Loucy (cell line): Measurements from ENCODE around the gene CHTOP.
"Not testable (repeated sequence)": the region's sequence is repeated elsewhere in the genome, so short reads cannot be mapped to it uniquely, and the experiment has no call there.

ENCODE experiments used
- H2AFZ ChIP-seq: fragments of 200-600 bp; sonication (generic); 2 replicates; pipeline ENCODE4 v1.6.0; 2016; ENCODE audit warnings: antibody characterized with exemption, mild to moderate bottlenecking, low read length, moderate library complexity
- H3F3A ChIP-seq: fragments of 200-600 bp; 2 replicates; pipeline ENCODE4 v1.6.0; 2016; ENCODE audit warnings: antibody characterized with exemption, low read depth, mild to moderate bottlenecking
- H3K27me3 ChIP-seq: fragments of 200-600 bp; sonication (generic); 2 replicates; pipeline ENCODE4 v1.6.1; 2014; ENCODE audit warnings: low read length, mild to moderate bottlenecking; ENCODE audit not compliant: insufficient read depth, poor library complexity, severe bottlenecking
- H3K36me3 ChIP-seq: fragments of 200-600 bp; sonication (generic); 2 replicates; pipeline ENCODE4 v1.6.1; 2016; ENCODE audit warnings: low read length; ENCODE audit not compliant: insufficient read depth
- H3K4me1 ChIP-seq: fragments of 200-600 bp; sonication (generic); 2 replicates; pipeline ENCODE4 v1.5.1; 2014; ENCODE audit warnings: low read length, mild to moderate bottlenecking; ENCODE audit not compliant: insufficient read depth, poor library complexity, severe bottlenecking
- H3K4me2 ChIP-seq: fragments of 200-600 bp; sonication (generic); 2 replicates; pipeline ENCODE4 v1.6.0; 2014; ENCODE audit warnings: antibody characterized with exemption, low read length, low read depth, mild to moderate bottlenecking; ENCODE audit not compliant: poor library complexity, severe bottlenecking
- H3K4me3 ChIP-seq: fragments of 200-600 bp; sonication (generic); 2 replicates; pipeline ENCODE4 v1.5.1; 2014; ENCODE audit warnings: low read length, mild to moderate bottlenecking, mixed read lengths; ENCODE audit not compliant: poor library complexity, severe bottlenecking
- H3K79me2 ChIP-seq: fragments of 200-600 bp; sonication (generic); 2 replicates; pipeline ENCODE4 v1.6.1; 2014; ENCODE audit warnings: low read length; ENCODE audit not compliant: insufficient read depth
- H3K9ac ChIP-seq: fragments of 200-600 bp; sonication (generic); 2 replicates; pipeline ENCODE4 v1.6.0; 2014; ENCODE audit warnings: mild to moderate bottlenecking, low read depth, low read length, moderate library complexity; ENCODE audit not compliant: poor library complexity, severe bottlenecking
- H3K9me2 ChIP-seq: fragments of 200-600 bp; sonication (generic); replicated peaks from 2 replicates; pipeline ENCODE4 v1.6.1; 2016; ENCODE audit warnings: low read depth, low read length, mixed read lengths
- H3K9me3 ChIP-seq: fragments of 200-600 bp; sonication (generic); 2 replicates; pipeline ENCODE4 v1.6.1; 2014; ENCODE audit warnings: mild to moderate bottlenecking, antibody characterized with exemption, low read length, low read depth; ENCODE audit not compliant: insufficient read depth
- H4K20me1 ChIP-seq: fragments of 200-600 bp; sonication (generic); 2 replicates; pipeline ENCODE4 v1.6.0; 2014; ENCODE audit warnings: antibody characterized with exemption, low read length, mild to moderate bottlenecking; ENCODE audit not compliant: insufficient read depth, poor library complexity, severe bottlenecking
- CTCF ChIP-seq: fragments of 200-600 bp; sonication (generic); conservative IDR thresholded peaks from 2 replicates; pipeline ENCODE4 v1.5.1; 2014; ENCODE audit warnings: mild to moderate bottlenecking, antibody characterized with exemption, low read length
- EZH2phosphoT487 ChIP-seq: fragments of 200-600 bp; IDR thresholded peaks from 2 replicates; pipeline ENCODE4 v1.6.1; 2018; ENCODE audit warnings: antibody characterized with exemption, mild to moderate bottlenecking, moderate library complexity, borderline replicate concordance

The CHTOP gene

GRCh38 chr1:153587314-153587713 is 46.6 kb upstream of the CHTOP start:
- Histone ChIP-seq H2AFZ (peak overlapping the region; percentile 73; the same call in 1 of the 2 replicates), H3K9me3 (no peaks in the 10 kb centered on the region), H3K9ac (no peak overlapping the region), H3K4me1 (no peaks in the 10 kb centered on the region), H3K79me2 (no peaks in the 10 kb centered on the region), H3K9me2 (no peaks in the 10 kb centered on the region), H3F3A (no peaks in the 10 kb centered on the region), H4K20me1 (no peaks in the 10 kb centered on the region), H3K4me3 (no peak overlapping the region), H3K36me3 (no peaks in the 10 kb centered on the region), H3K27me3 (no peaks in the 10 kb centered on the region), H3K4me2 (no peak overlapping the region)
- no peak for TF ChIP-seq EZH2phosphoT487
- TF ChIP-seq CTCF, result no peak

- H3K4me3 ChIP-seq, H3K9me2 ChIP-seq, H2AFZ ChIP-seq, H4K20me1 ChIP-seq, H3K9me3 ChIP-seq, H3F3A ChIP-seq, H3K4me2 ChIP-seq, H3K36me3 ChIP-seq, H3K4me1 ChIP-seq, H3K79me2 ChIP-seq, H3K27me3 ChIP-seq, H3K9ac ChIP-seq: not testable (repeated sequence)
Observed at GRCh38 chr1:153588033-153588432, 45.8 kb upstream of the CHTOP start.

- H3K36me3 ChIP-seq, result no peaks in the 10 kb centered on the region
- no peak overlapping the region for H3K4me3 ChIP-seq
- H4K20me1 ChIP-seq, result no peaks in the 10 kb centered on the region
- H3K4me2 ChIP-seq, result no peak overlapping the region
- H3K4me1 ChIP-seq, result no peaks in the 10 kb centered on the region
- no peaks in the 10 kb centered on the region for H3K79me2 ChIP-seq
- H3K9me2 ChIP-seq, result no peaks in the 10 kb centered on the region
- H3K27me3 ChIP-seq, result no peaks in the 10 kb centered on the region
- no peak overlapping the region for H3K9ac ChIP-seq
- H3F3A ChIP-seq, result no peaks in the 10 kb centered on the region
- TF ChIP-seq CTCF (no peak), EZH2phosphoT487 (no peak)
- no peak overlapping the region for H2AFZ ChIP-seq
- no peaks in the 10 kb centered on the region for H3K9me3 ChIP-seq
Observed at GRCh38 chr1:153588482-153588881, 45.4 kb upstream of the CHTOP start.

- no peaks in the 10 kb centered on the region for H3K36me3 ChIP-seq
- H3K4me1 ChIP-seq, result no peaks in the 10 kb centered on the region
- no peaks in the 10 kb centered on the region for H3F3A ChIP-seq
- H3K9me2 ChIP-seq, result no peaks in the 10 kb centered on the region
- no peaks in the 10 kb centered on the region for H3K27me3 ChIP-seq
- TF ChIP-seq EZH2phosphoT487 (no peak), CTCF (no peak)
- no peaks in the 10 kb centered on the region for H3K9me3 ChIP-seq
- no peak overlapping the region for H3K9ac ChIP-seq
- H4K20me1 ChIP-seq, result no peaks in the 10 kb centered on the region
- no peak overlapping the region for H3K4me2 ChIP-seq
- H3K79me2 ChIP-seq, result no peaks in the 10 kb centered on the region
- no peak overlapping the region for H3K4me3 ChIP-seq
- peak overlapping the region; percentile 31; the same call in 1 of the 2 replicates for H2AFZ ChIP-seq
Observed at GRCh38 chr1:153592748-153593147, 41.1 kb upstream of the CHTOP start.
